GM08714 (cell line): Measurements from ENCODE around the gene L3MBTL3.
"Not testable (repeated sequence)": the region's sequence is repeated elsewhere in the genome, so short reads cannot be mapped to it uniquely, and the experiment has no call there.

Experiments
- H3K4me3 ChIP-seq: fragments of 200-500 bp; sonication (Bioruptor generic); 2 replicates; pipeline ENCODE4 v1.5.1; 2014; ENCODE audit warnings: mild to moderate bottlenecking, low read length, inconsistent platforms
- ZNF274 ChIP-seq: IDR thresholded peaks from 2 replicates; pipeline ENCODE4 v1.6.1; 2012; ENCODE audit warnings: mild to moderate bottlenecking, low read depth, low read length

Gene L3MBTL3

GRCh38 chr6:130158548-130158947, 140.2 kb downstream of the L3MBTL3 start:
- no peak for TF ChIP-seq ZNF274
- H3K4me3 ChIP-seq: no peak overlapping the region

GRCh38 chr6:130159956-130160355, 141.6 kb downstream of the L3MBTL3 start:
- no peak for TF ChIP-seq ZNF274
- no peak overlapping the region for H3K4me3 ChIP-seq

- no peak for TF ChIP-seq ZNF274
- H3K4me3 ChIP-seq: no peak overlapping the region
Measured at GRCh38 chr6:130161683-130162404, 143.5 kb downstream of the L3MBTL3 start.

- no peak overlapping the region for H3K4me3 ChIP-seq
- TF ChIP-seq ZNF274: no peak
Measured at GRCh38 chr6:130162421-130162820, 144.0 kb downstream of the L3MBTL3 start.

- no peak for TF ChIP-seq ZNF274
- H3K4me3 ChIP-seq: no peak overlapping the region
Measured at GRCh38 chr6:130163266-130163665, 144.9 kb downstream of the L3MBTL3 start.

GRCh38 chr6:130164251-130164650, 145.9 kb downstream of the L3MBTL3 start:
- H3K4me3 ChIP-seq: no peak overlapping the region
- no peak for TF ChIP-seq ZNF274

GRCh38 chr6:130167655-130168054, 149.3 kb downstream of the L3MBTL3 start:
- H3K4me3 ChIP-seq: no peak overlapping the region
- TF ChIP-seq ZNF274: no peak

GRCh38 chr6:130170160-130170559, 151.8 kb downstream of the L3MBTL3 start:
- H3K4me3 ChIP-seq: not testable (repeated sequence)

- not testable (repeated sequence) for H3K4me3 ChIP-seq
Measured at GRCh38 chr6:130173377-130174004, 155.1 kb downstream of the L3MBTL3 start.

GRCh38 chr6:130176378-130176777, 158.0 kb downstream of the L3MBTL3 start:
- TF ChIP-seq ZNF274: no peak
- no peak overlapping the region for H3K4me3 ChIP-seq

- TF ChIP-seq ZNF274: no peak
- H3K4me3 ChIP-seq: no peak overlapping the region
Measured at GRCh38 chr6:130178692-130179091, 160.3 kb downstream of the L3MBTL3 start.

- TF ChIP-seq ZNF274: no peak
- H3K4me3 ChIP-seq: no peak overlapping the region
Measured at GRCh38 chr6:130182466-130182865, 164.1 kb downstream of the L3MBTL3 start.

- H3K4me3 ChIP-seq: no peak overlapping the region
- no peak for TF ChIP-seq ZNF274
Measured at GRCh38 chr6:130183271-130184222, 165.2 kb downstream of the L3MBTL3 start.

GRCh38 chr6:130185658-130186057, 167.3 kb downstream of the L3MBTL3 start:
- TF ChIP-seq ZNF274: no peak
- no peak overlapping the region for H3K4me3 ChIP-seq
